OCI-LY3 (cell line): ENCODE data around the gene KRT14.

Experiments
- EZH2phosphoT487 ChIP-seq: fragments of 200-600 bp; shearing (Covaris generic); IDR thresholded peaks from 2 replicates; pipeline ENCODE4 v1.6.1; 2018; ENCODE audit warnings: antibody characterized with exemption, mixed run types, low read depth
- TF ChIP-seq, protein P1 (sequence below): fragments of 200-600, 300-600 bp; sonication (generic); IDR thresholded peaks from 2 replicates; pipeline ENCODE4 v1.5.1; 2014; ENCODE audit warnings: antibody characterized with exemption, low read length, low read depth

GRCh38 chr17:41625602-41626001 lies 38.9 kb upstream of the KRT14 start:
- TF ChIP-seq, protein P1, sequence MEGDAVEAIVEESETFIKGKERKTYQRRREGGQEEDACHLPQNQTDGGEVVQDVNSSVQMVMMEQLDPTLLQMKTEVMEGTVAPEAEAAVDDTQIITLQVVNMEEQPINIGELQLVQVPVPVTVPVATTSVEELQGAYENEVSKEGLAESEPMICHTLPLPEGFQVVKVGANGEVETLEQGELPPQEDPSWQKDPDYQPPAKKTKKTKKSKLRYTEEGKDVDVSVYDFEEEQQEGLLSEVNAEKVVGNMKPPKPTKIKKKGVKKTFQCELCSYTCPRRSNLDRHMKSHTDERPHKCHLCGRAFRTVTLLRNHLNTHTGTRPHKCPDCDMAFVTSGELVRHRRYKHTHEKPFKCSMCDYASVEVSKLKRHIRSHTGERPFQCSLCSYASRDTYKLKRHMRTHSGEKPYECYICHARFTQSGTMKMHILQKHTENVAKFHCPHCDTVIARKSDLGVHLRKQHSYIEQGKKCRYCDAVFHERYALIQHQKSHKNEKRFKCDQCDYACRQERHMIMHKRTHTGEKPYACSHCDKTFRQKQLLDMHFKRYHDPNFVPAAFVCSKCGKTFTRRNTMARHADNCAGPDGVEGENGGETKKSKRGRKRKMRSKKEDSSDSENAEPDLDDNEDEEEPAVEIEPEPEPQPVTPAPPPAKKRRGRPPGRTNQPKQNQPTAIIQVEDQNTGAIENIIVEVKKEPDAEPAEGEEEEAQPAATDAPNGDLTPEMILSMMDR: no peak
- no peak for TF ChIP-seq EZH2phosphoT487
